Measurements from ENCODE around the gene NEUROG3. TPM values are rescaled to one million over a fixed set of nuclear protein-coding genes. Genes with fewer than 3 reads are reported as not detected.

Gene NEUROG3
- total and polyA plus RNA-seq, 2 of the 8 experiments (the other 6 are each of a cell fraction or from before 2014, with no cell fraction given) = 0.45 TPM; not detected in 1

GRCh38 chr10:69588358-69588757, 15.1 kb upstream of the NEUROG3 start:
- no peak for DNase-seq (ENCODE audit: low read depth in 1 of 2, low spot score in 2 of 2)
- CTCF ChIA-PET (ENCODE audit: partially characterized antibody) = interaction anchor here (1.1 to 47.4 kb wide), 11 partner anchors 11 to 75 kb away, joined by 3 to 578 read pairs (median 5); partner anchors contain the start of genes FAM241B and NEUROG3
- POLR2A ChIA-PET (ENCODE audit: partially characterized antibody) = interaction anchor here (1.2 kb wide), 1 partner anchor 10 kb away, joined by 3 read pairs; no protein-coding TSS in a partner anchor
- no peak overlapping the region for H3K9ac ChIP-seq (replicated peaks in 1 of 4; ENCODE audit: extremely low read depth in 1 of 4, low read depth in 3 of 4, low read length in 3 of 4)
- no peaks in the 10 kb centered on the region for H3K36me3 ChIP-seq (ENCODE audit: control insufficient read depth in 2 of 4, insufficient read depth in 4 of 4, low read length in 3 of 4)
- TF ChIP-seq RAD21 (IDR thresholded peaks at IDR 0.05 in 1 of 2, conservative IDR thresholded peaks at IDR 0.05 in 1 of 2; ENCODE audit: low read depth in 2 of 2, low read length in 2 of 2) = peak in 1 of 2 experiments; percentile 20; a peak in 1 of 4 replicates
- TF ChIP-seq SRF (IDR thresholded peaks at IDR 0.05; ENCODE audit: low read depth, low read length) = peak; percentile 72; the same call in 1 of the 2 replicates
- no peak for TF ChIP-seq POLR2A (IDR thresholded peaks at IDR 0.05; ENCODE audit: control extremely low read depth in 1 of 2, low read depth in 2 of 2, low read length in 2 of 2)
- no peak overlapping the region for H4K8ac ChIP-seq (ENCODE audit: extremely low read depth, insufficient read depth, low read length)
- peaks cover 0 to 7% (median 2%) of the 10 kb centered on the region in 4 experiments; a peak in 5 of 7 replicates for H3K27me3 ChIP-seq (replicated peaks in 1 of 4; ENCODE audit: control insufficient read depth in 3 of 4, extremely low read depth in 1 of 4, insufficient read depth in 3 of 4, low read length in 3 of 4)
- H2BK120ac ChIP-seq (replicated peaks; ENCODE audit: low read depth, low read length) = no peak overlapping the region
- no peak overlapping the region for H3K18ac ChIP-seq (ENCODE audit: extremely low read depth, low read length)
- no peak overlapping the region for H4K91ac ChIP-seq (replicated peaks; ENCODE audit: insufficient read length, low read length)
- no peak overlapping the region for H3K27ac ChIP-seq (ENCODE audit: low read depth, low read length)
- H2BK20ac ChIP-seq (ENCODE audit: low read length) = no peak overlapping the region
- H3K4ac ChIP-seq (replicated peaks; ENCODE audit: insufficient read length, low read depth, low read length) = no peak overlapping the region
- no peak overlapping the region for H3K4me2 ChIP-seq (ENCODE audit: insufficient read depth in 1 of 2, low read depth in 2 of 2, low read length in 2 of 2)
- no peaks in the 10 kb centered on the region for H4K20me1 ChIP-seq (replicated peaks in 1 of 2; ENCODE audit: control insufficient read depth in 1 of 2, insufficient read depth in 2 of 2, low read length in 2 of 2)
- no peak overlapping the region for H2AK5ac ChIP-seq (ENCODE audit: low read depth, low read length)
- no peaks in the 10 kb centered on the region; a peak in 1 of 7 replicates for H3K4me1 ChIP-seq (replicated peaks in 1 of 4; ENCODE audit: control insufficient read depth in 3 of 4, insufficient read depth in 4 of 4, low read length in 3 of 4)
- H3K14ac ChIP-seq (ENCODE audit: insufficient read length) = no peak overlapping the region
- no peak overlapping the region for H2BK15ac ChIP-seq (ENCODE audit: low read length)
- no peak overlapping the region for H3K4me3 ChIP-seq (ENCODE audit: extremely low read depth in 1 of 4, insufficient read depth in 2 of 4, low read depth in 3 of 4, low read length in 4 of 4)
- H3K23ac ChIP-seq (ENCODE audit: insufficient read length) = no peak overlapping the region
- no peak overlapping the region for H3K56ac ChIP-seq (replicated peaks; ENCODE audit: insufficient read length, low read depth, low read length)
- H2AFZ ChIP-seq (ENCODE audit: low read length) = no peak overlapping the region
- no peak overlapping the region for H2BK12ac ChIP-seq (ENCODE audit: low read depth, low read length)
- H3K79me1 ChIP-seq (ENCODE audit: low read depth, low read length) = no peaks in the 10 kb centered on the region
- H3K23me2 ChIP-seq (ENCODE audit: low read depth, low read length) = peaks cover 2% of the 10 kb centered on the region; the same call in 1 of the 2 replicates
- FAIRE-seq = no peak
- no peaks in the 10 kb centered on the region for H3K79me2 ChIP-seq (ENCODE audit: control insufficient read depth in 1 of 2, insufficient read depth in 2 of 2, low read length in 2 of 2)
- no peak overlapping the region for H4K5ac ChIP-seq (ENCODE audit: insufficient read length, low read depth, low read length)
- WGBS, 2 experiments (ENCODE audit: extremely low coverage in 1 of 2, insufficient coverage in 1 of 2, insufficient read length in 1 of 2, insufficient replicate concordance in 2 of 2, low coverage in 1 of 2, low lambda C conversion rate in 2 of 2, missing lambda C conversion rate in 1 of 2) = 87% methylated on average over 3 of the region's 3 CpGs; no CpG with 5 or more reads in 1 of the 2 experiments
- H2BK5ac ChIP-seq (ENCODE audit: low read depth, low read length) = no peak overlapping the region
- no peaks in the 10 kb centered on the region for H3K9me3 ChIP-seq (ENCODE audit: insufficient read depth in 2 of 2, low read depth in 1 of 2, low read length in 1 of 2)
